ENCODE data around the gene CORIN.

DNA sequence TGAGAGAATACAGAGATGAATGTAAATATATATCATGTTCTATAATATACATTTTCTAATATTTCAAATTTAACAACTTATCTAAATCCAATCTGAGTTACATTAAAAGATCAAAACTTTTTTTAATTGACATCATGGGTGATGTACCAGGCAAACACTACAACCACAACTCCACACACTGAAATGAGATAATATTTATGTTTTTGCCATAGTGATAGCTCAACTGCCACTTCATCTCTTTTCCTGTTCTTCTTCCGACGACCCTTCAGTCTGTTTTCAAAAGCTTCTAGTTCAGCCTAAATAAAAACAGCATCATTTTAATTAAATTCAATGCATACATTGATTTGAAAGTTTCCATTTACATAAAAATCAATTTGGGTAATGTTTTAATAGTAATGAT is 10.2 kb upstream of the CORIN start:
- no peak for TF ChIP-seq TAF1 (IDR thresholded peaks at IDR 0.05; ENCODE audit: low read depth, low read length)
- no peak for TF ChIP-seq POLR2AphosphoS5 (IDR thresholded peaks at IDR 0.05; ENCODE audit: low read depth, low read length)

Data from GM12891 (cell line).